ENCODE data around the gene NHERF1. TPM values are rescaled to one million over a fixed set of nuclear protein-coding genes. Genes with fewer than 3 reads are reported as not detected.

Gene NHERF1
- polyA plus RNA-seq, 1 of the 3 experiments (the other 2 are of a cell fraction) = 40.1 TPM

DNA sequence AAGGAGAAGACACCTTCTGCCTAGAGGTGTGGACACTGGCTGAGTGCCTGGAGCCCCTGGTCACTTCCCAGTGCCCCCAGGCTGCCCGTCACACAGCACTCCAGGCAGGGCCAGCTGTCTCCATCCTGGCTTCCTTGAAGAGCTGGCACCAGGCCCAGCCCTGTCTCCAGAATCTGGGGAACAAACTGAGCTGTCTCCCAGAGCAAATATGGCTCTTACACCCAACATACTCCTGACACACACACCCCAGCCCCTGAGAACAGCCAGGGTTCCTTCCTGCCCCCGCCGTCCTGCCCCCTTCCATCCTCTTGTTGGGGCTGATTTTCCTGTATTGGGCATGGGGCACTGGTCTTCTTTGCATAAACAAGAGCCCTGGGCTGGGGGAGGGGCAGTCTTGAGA is 9.1 kb downstream of the NHERF1 start:
- Histone ChIP-seq H3F3A (replicated peaks; ENCODE audit: insufficient read depth) (peaks cover 4% of the 10 kb centered on the region), H4K20me1 (ENCODE audit: insufficient read depth) (no peaks in the 10 kb centered on the region), H3K4me2 (peak overlapping the region; percentile 64; the same call in 1 of the 2 replicates), H3K79me2 (ENCODE audit: insufficient read depth) (peaks cover 14% of the 10 kb centered on the region; the same call in 1 of the 2 replicates), H3K27ac (ENCODE audit: low read depth in 2 of 2, low read length in 1 of 2) (peak overlapping the region in 1 of 2 experiments; percentile 94; a peak in 1 of 4 replicates), H3K9me2 (no peaks in the 10 kb centered on the region), H3K9me3 (no peaks in the 10 kb centered on the region), H3K36me3 (replicated peaks in 1 of 2; ENCODE audit: control insufficient read depth in 1 of 2, insufficient read depth in 2 of 2, low read length in 1 of 2) (no peaks in the 10 kb centered on the region), H3K4me1 (ENCODE audit: control insufficient read depth in 1 of 2, insufficient read depth in 2 of 2, low read depth in 1 of 2, low read length in 1 of 2) (peaks cover 45 to 56% of the 10 kb centered on the region in 2 experiments; a peak in 3 of 4 replicates), H3K4me3 (ENCODE audit: low read depth in 2 of 2, low read length in 1 of 2) (no peak overlapping the region), H2AFZ (ENCODE audit: low read depth) (no peak overlapping the region), H3K9ac (no peak overlapping the region), H3K27me3 (ENCODE audit: insufficient read depth) (no peaks in the 10 kb centered on the region)
- peak; percentile 63 for DNase-seq
- TF ChIP-seq EZH2phosphoT487 (IDR thresholded peaks at IDR 0.05; ENCODE audit: borderline replicate concordance, low read depth) (no peak), NFIC (IDR thresholded peaks at IDR 0.05; ENCODE audit: borderline replicate concordance) (peak; percentile 24; the same call in 1 of the 2 replicates), SIN3A (IDR thresholded peaks at IDR 0.05; ENCODE audit: borderline replicate concordance, low read depth, low read length) (no peak)
- TF ChIP-seq, protein P1, sequence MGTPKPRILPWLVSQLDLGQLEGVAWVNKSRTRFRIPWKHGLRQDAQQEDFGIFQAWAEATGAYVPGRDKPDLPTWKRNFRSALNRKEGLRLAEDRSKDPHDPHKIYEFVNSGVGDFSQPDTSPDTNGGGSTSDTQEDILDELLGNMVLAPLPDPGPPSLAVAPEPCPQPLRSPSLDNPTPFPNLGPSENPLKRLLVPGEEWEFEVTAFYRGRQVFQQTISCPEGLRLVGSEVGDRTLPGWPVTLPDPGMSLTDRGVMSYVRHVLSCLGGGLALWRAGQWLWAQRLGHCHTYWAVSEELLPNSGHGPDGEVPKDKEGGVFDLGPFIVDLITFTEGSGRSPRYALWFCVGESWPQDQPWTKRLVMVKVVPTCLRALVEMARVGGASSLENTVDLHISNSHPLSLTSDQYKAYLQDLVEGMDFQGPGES (IDR thresholded peaks at IDR 0.05; ENCODE audit: low read depth, low read length) = no peak
- WGBS (ENCODE audit: low lambda C conversion rate) = 95% methylated on average over 2 of the region's 3 CpGs
- POLR2A ChIA-PET = interaction anchor here (1.2 to 1.3 kb wide), 2 partner anchors 8 to 12 kb away, joined by 4 read pairs; no protein-coding TSS in a partner anchor
- CTCF ChIA-PET = interaction anchor here (0.8 to 48.0 kb wide), 8 partner anchors 3 to 107 kb away, joined by 3 to 1361 read pairs (median 10); partner anchors contain the start of genes NAT9, NHERF1 and RAB37

DNA sequence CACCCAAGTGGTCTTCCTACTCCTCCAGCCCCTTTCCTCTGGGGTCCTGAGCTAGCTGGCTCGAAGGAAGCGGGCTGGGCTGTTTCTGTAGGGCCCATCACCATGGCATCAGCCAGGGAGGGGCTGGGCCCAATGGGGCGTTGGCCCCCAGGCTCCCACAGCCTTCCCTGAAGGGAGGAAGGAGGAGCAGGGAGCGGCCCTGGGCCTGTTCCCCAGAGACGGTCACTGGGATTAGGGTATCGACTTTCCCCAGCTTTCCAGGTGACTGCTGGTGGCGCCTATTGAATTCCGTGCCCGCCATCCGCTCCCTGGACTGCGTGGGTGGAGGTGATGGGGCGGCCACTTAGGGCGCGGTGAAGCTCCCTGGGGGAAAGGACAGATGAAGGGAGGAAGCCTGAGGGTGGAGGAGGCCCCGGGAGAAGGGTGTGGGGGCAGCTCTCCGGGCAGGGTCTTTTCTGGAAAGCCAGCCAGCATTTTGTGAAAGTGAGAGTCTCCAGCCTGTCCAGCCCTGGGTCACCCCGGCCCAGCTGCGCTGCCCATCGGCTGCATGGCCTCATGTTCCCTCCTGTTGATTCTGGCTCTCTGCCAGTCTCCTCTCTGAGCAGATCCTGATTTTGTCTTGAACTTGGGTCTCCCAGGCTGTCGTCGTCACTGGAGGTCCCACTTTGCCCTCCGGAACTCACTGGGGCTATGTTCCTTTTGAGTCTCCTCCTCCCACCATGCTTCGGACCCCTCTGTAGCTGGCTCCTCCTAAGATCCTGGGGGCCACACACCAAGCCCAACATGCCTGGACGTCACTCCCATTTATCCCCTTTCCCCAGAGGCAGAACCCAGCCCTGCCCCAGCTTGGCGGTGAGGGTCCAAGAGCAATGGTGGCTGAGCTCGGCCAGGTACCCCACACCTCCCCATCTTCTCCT is 9.8 kb downstream of the NHERF1 start:
- ChIA-PET POLR2A (interaction anchor here (0.6 to 2.9 kb wide), 4 partner anchors 8 to 394 kb away, joined by 3 to 19 read pairs (median 4); no protein-coding TSS in a partner anchor), CTCF (interaction anchor here (0.8 to 48.0 kb wide), 7 partner anchors 4 to 107 kb away, joined by 3 to 1361 read pairs (median 4); partner anchors contain the start of genes NAT9, NHERF1 and RAB37)
- Histone ChIP-seq H3K4me1 (ENCODE audit: control insufficient read depth in 1 of 2, insufficient read depth in 2 of 2, low read depth in 1 of 2, low read length in 1 of 2) (peaks cover 45 to 57% of the 10 kb centered on the region in 2 experiments; a peak in 3 of 4 replicates), H3F3A (replicated peaks; ENCODE audit: insufficient read depth) (peaks cover 4% of the 10 kb centered on the region), H3K36me3 (replicated peaks in 1 of 2; ENCODE audit: control insufficient read depth in 1 of 2, insufficient read depth in 2 of 2, low read length in 1 of 2) (no peaks in the 10 kb centered on the region), H3K9me2 (no peaks in the 10 kb centered on the region), H3K9me3 (no peaks in the 10 kb centered on the region), H3K27ac (ENCODE audit: low read depth in 2 of 2, low read length in 1 of 2) (peak overlapping the region in 1 of 2 experiments; percentile 94; a peak in 2 of 4 replicates), H3K4me3 (ENCODE audit: low read depth in 2 of 2, low read length in 1 of 2) (no peak overlapping the region), H3K9ac (no peak overlapping the region), H3K27me3 (ENCODE audit: insufficient read depth) (no peaks in the 10 kb centered on the region), H3K79me2 (ENCODE audit: insufficient read depth) (peaks cover 14% of the 10 kb centered on the region; the same call in 1 of the 2 replicates), H4K20me1 (ENCODE audit: insufficient read depth) (no peaks in the 10 kb centered on the region), H2AFZ (ENCODE audit: low read depth) (no peak overlapping the region), H3K4me2 (peak overlapping the region; percentile 64)
- WGBS (ENCODE audit: low lambda C conversion rate) = 81% methylated on average over 21 of the region's 26 CpGs
- TF ChIP-seq TEAD4 (IDR thresholded peaks at IDR 0.05; ENCODE audit: borderline replicate concordance, insufficient read depth) (no peak), RAD21 (IDR thresholded peaks at IDR 0.05; ENCODE audit: low read length) (no peak), NFIC (IDR thresholded peaks at IDR 0.05; ENCODE audit: borderline replicate concordance) (peak; percentile 76)
- peak; percentile 87 for DNase-seq

Data from SK-N-SH (cell line).